ENCODE measurements around the gene DGCR8.

- no peak for TF ChIP-seq SP1 (IDR thresholded peaks at IDR 0.05)
- TF ChIP-seq BHLHE40 (IDR thresholded peaks at IDR 0.05; ENCODE audit: borderline replicate concordance) = no peak
- TF ChIP-seq SUZ12 (IDR thresholded peaks at IDR 0.05) = no peak
- TF ChIP-seq FOXA1 (IDR thresholded peaks at IDR 0.05) = no peak
- no peak for TF ChIP-seq HDGF (IDR thresholded peaks at IDR 0.05; ENCODE audit: borderline replicate concordance)
- TF ChIP-seq FOXM1 (IDR thresholded peaks at IDR 0.05; ENCODE audit: borderline replicate concordance) = no peak
- no peak for TF ChIP-seq LEF1 (IDR thresholded peaks at IDR 0.05; ENCODE audit: borderline replicate concordance)
- TF ChIP-seq TARDBP (IDR thresholded peaks at IDR 0.05) = no peak
- TF ChIP-seq NFRKB (IDR thresholded peaks at IDR 0.05) = no peak
- no peak for TF ChIP-seq CTBP1 (IDR thresholded peaks at IDR 0.05; ENCODE audit: borderline replicate concordance)
- TF ChIP-seq ELF4 (IDR thresholded peaks at IDR 0.05) = no peak
- TF ChIP-seq ARNT (IDR thresholded peaks at IDR 0.05) = no peak
- TF ChIP-seq ZNF384 (IDR thresholded peaks at IDR 0.05) = no peak
Observed at GRCh38 chr22:20126284-20127029, 46.4 kb downstream of the DGCR8 start.
